Common myeloid progenitor, CD34-positive (primary cell): ENCODE results near the gene PARM1.

Experiments used
- CTCF ChIA-PET: fragments of 350-600 bp; sonication (Branson Sonifier 250); formaldehyde crosslinking; loops from one replicate; lab custom pipeline; 2021; ENCODE audit warnings: antibody characterized with exemption; lab: Charles Lee
- POLR2A ChIA-PET: fragments of 350-600 bp; sonication (Branson Sonifier 250); formaldehyde crosslinking; loops from one replicate; lab custom pipeline; 2021; ENCODE audit warnings: antibody characterized with exemption; lab: Charles Lee
- DNase-seq, 3 donors: peaks; one replicate each; pipeline versions ENCODE4 v3.0.0 to v3.0.0-alpha.2; 2013
- H3K27ac ChIP-seq, 2 experiments: 1 replicate in 1 of 2; 2 replicates in 1 of 2; pipeline ENCODE4 v1.7.0; 2013; ENCODE audit warnings: inconsistent platforms in 2 of 2, low read length in 2 of 2, mild to moderate bottlenecking in 2 of 2, low read depth in 1 of 2, moderate library complexity in 1 of 2; ENCODE audit not compliant: severe bottlenecking in 2 of 2, insufficient read depth in 1 of 2, poor library complexity in 1 of 2
- H3K27me3 ChIP-seq, 5 experiments: replicated peaks in 2 of 5; 1 replicate in 3 of 5; 2 replicates in 2 of 5; pipeline versions ENCODE4 v1.6.1 to v1.7.0; 2013; ENCODE audit warnings: low read length in 4 of 5, mild to moderate bottlenecking in 2 of 5, moderate library complexity in 2 of 5, inconsistent platforms in 1 of 5; ENCODE audit not compliant: insufficient read depth in 5 of 5, control insufficient read depth in 4 of 5
- H3K36me3 ChIP-seq, 4 experiments: 1 replicate in 2 of 4; 2 replicates in 2 of 4; pipeline versions ENCODE4 v1.6.1 to v1.7.0; 2013; ENCODE audit warnings: low read length in 3 of 4, control low read depth in 1 of 4, mild to moderate bottlenecking in 1 of 4; ENCODE audit not compliant: control insufficient read depth in 4 of 4, insufficient read depth in 4 of 4
- H3K4me1 ChIP-seq, 4 experiments: 1 replicate in 3 of 4; 2 replicates in 1 of 4; pipeline versions ENCODE4 v1.6.1 to v1.7.1; 2013; ENCODE audit warnings: low read length in 3 of 4, mild to moderate bottlenecking in 3 of 4, control low read depth in 1 of 4, inconsistent platforms in 1 of 4, moderate library complexity in 1 of 4; ENCODE audit not compliant: control insufficient read depth in 4 of 4, insufficient read depth in 4 of 4; ENCODE audit errors: control extremely low read depth in 1 of 4
- H3K4me3 ChIP-seq, 7 experiments: 1 replicate in 4 of 7; 2 replicates in 3 of 7; pipeline versions ENCODE4 v1.5.1 to v1.7.0; 2013; ENCODE audit warnings: mild to moderate bottlenecking in 7 of 7, low read length in 6 of 7, moderate library complexity in 6 of 7, inconsistent platforms in 2 of 7, low read depth in 2 of 7, control low read depth in 1 of 7; ENCODE audit not compliant: insufficient read depth in 4 of 7, control insufficient read depth in 1 of 7; ENCODE audit errors: extremely low read depth in 1 of 7
- H3K9me3 ChIP-seq, 5 experiments: 1 replicate in 4 of 5; 2 replicates in 1 of 5; pipeline versions ENCODE4 v1.6.1 to v1.7.1; 2013; ENCODE audit warnings: low read length in 4 of 5, mild to moderate bottlenecking in 2 of 5, inconsistent platforms in 1 of 5, low read depth in 1 of 5, moderate library complexity in 1 of 5; ENCODE audit not compliant: control insufficient read depth in 4 of 5, insufficient read depth in 2 of 5; ENCODE audit errors: control extremely low read depth in 1 of 5
- WGBS: methylation state at CpG from one replicate; pipeline ENCODE4 v1.1.5; 2013; ENCODE audit not compliant: insufficient coverage; 5-methylcytosine and 5-hydroxymethylcytosine counted together

The PARM1 gene

DNA sequence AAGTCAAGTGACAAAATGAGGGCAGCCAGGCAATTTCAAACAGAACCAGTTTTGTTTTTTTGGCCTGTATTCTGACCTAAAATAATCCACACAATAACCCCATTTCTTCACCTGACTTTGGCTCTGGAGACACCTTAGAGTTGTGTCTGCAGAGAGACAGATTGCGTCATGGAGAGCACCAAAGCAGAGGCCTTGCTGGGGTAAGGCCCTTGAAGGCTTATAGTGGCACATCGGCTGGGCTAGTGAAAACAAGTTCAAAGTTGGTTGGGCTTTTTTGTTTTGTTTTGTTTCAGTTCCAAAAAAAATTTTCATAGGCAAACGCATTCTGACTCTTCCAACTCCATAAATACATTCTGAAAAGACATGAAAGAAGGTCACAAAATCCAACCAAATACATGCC, 34.4 kb downstream of the PARM1 start:
- ChIA-PET CTCF (interaction anchor here (1.6 kb wide), 1 partner anchor 35 kb away, joined by 6 read pairs; the partner anchor contains the start of gene PARM1), POLR2A (no interaction called here)
- H3K27ac ChIP-seq = no peak overlapping the region
- H3K9me3 ChIP-seq = no peaks in the 10 kb centered on the region
- H3K36me3 ChIP-seq = no peaks in the 10 kb centered on the region
- WGBS = 100% methylated on average over 1 of the region's 3 CpGs
- no peaks in the 10 kb centered on the region for H3K27me3 ChIP-seq
- no peaks in the 10 kb centered on the region for H3K4me1 ChIP-seq
- no peak overlapping the region for H3K4me3 ChIP-seq
- DNase-seq = no peak

DNA sequence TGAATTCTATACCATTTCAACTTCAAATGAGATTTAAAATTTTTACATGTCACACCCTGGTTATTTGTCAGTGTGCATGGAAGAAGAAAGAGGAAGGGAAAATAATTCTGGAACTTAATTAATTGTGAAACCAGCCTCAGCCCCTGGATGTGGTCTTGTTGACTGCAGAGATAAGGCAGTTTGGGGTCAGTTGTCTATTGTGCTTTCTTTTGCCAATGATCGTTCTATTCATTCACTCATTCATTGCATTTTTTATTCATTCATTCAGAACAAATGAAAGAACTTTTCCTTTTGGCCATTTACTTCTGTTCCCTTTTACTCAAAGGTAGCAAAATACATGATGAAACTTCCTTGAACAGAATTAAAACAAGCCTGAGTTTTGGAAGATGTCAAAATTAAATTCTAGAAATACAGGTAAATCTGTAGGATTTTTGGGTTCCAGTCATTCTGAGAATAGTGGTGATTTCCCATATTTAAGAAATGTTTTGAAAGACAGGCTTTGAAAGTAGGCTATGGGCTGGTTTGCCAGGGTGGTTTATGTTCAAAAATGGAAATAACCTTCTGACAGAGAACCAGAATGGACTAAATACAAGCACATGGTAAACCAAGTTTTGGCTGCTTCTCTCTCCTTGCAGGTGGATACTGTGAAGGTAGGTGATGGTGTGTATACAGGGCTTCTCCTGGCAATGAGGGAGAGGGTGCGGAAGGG, 35.7 kb downstream of the PARM1 start:
- ChIA-PET CTCF (interaction anchor here (1.6 kb wide), 1 partner anchor 36 kb away, joined by 6 read pairs; the partner anchor contains the start of gene PARM1), POLR2A (no interaction called here)
- no peak overlapping the region for H3K27ac ChIP-seq
- H3K27me3 ChIP-seq = no peaks in the 10 kb centered on the region
- H3K9me3 ChIP-seq = no peaks in the 10 kb centered on the region
- H3K4me3 ChIP-seq = no peak overlapping the region
- H3K4me1 ChIP-seq = no peaks in the 10 kb centered on the region
- H3K36me3 ChIP-seq = no peaks in the 10 kb centered on the region
- DNase-seq = no peak
- 0% methylated on average over 1 of the region's 2 CpGs for WGBS

DNA sequence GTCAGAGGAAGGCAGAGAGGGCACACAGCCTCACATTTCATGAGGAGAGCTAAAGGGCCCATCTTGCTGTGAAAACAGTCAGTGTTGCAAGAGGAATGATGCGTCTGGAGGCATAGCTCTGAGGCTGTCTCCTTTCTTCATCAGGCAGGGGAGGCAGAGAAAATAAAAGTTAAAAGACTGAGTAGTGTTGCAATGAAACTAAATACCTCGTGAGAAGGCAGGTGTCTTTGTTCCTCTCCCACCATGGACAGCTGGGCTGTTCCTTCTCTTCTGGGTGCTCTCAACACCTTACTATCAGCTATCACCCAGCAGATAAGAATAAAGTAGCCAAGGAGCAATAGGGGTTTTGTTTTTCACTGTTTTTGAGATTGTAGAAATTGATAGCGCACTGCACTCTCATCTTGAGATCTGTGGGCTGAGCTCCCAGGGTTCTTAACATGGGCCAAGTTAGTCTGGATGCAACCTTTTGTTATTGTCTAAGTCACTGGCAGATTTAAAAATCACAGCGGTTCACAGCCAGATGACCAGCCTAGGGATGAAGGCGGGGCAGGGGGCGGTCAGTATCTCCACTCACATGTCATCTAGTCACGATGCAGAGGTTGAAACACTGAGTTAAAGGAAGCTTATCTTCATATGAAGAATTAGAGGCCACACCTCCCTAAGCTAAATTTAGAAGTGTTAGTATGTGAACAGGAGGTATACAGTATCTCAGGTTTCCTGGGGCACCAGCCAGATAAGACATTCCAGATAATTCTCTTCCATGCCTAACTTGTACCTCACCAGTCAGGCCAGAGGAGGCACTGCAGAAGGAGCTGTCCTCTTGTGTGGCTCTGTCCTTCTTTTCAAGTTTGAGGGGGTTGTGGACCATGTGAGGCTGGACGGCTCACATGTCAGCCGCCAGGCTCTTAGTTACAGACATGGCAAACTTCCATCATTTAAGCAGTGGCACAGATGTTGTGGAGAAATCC, 36.9 kb downstream of the PARM1 start:
- Histone ChIP-seq H3K4me1 (no peaks in the 10 kb centered on the region), H3K4me3 (no peak overlapping the region), H3K36me3 (no peaks in the 10 kb centered on the region), H3K27ac (no peak overlapping the region), H3K9me3 (no peaks in the 10 kb centered on the region), H3K27me3 (no peaks in the 10 kb centered on the region)
- CTCF ChIA-PET = no interaction called here
- 90% methylated on average over 6 of the region's 9 CpGs for WGBS
- POLR2A ChIA-PET = no interaction called here
- no peak for DNase-seq

DNA sequence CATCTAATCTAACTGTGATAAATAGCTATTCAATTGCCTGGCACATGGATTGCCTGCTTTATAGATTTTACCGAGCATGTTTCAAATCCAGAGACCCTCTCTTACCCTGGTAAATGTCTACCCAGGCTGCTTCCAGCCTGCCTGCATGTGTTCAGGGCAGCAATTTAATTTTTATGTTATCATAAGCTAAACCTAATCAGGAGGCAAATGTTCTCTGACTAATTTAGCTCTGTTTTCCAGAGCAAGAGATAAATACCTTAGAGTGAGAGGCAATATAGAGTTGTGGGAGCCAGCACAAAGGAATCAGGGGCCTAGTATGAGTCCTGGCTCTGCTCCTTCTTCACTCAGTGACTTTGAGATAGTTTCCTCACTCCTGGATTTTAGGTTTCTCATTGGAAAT, 37.7 kb downstream of the PARM1 start:
- DNase-seq = no peak
- CTCF ChIA-PET = no interaction called here
- Histone ChIP-seq H3K9me3 (no peaks in the 10 kb centered on the region), H3K4me1 (no peaks in the 10 kb centered on the region), H3K27me3 (no peaks in the 10 kb centered on the region), H3K27ac (no peak overlapping the region), H3K4me3 (no peak overlapping the region), H3K36me3 (no peaks in the 10 kb centered on the region)
- WGBS = no CpG with 5 or more reads among the region's 1 CpG
- POLR2A ChIA-PET = no interaction called here

DNA sequence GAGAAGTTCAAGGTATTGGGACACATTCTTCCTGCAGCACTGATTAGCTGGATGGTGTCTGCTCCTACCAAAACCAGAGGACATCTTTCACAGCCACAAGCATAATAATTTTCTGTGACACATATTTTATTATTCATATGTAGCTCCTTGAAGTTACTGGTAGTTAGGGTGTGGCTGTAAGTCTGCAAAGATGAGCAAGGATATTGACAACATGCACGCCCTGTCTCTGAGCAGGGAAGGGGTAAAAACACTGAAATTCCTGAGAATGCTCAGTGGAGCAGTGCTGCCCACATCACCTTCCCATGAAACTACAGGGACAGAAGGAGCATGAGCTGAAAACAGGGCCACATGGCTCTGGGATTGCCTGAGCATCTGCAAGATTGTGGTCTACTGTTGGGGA, 38.9 kb downstream of the PARM1 start:
- CTCF ChIA-PET = no interaction called here
- Histone ChIP-seq H3K9me3 (no peaks in the 10 kb centered on the region), H3K27ac (no peak overlapping the region), H3K27me3 (no peaks in the 10 kb centered on the region), H3K4me1 (no peaks in the 10 kb centered on the region), H3K36me3 (no peaks in the 10 kb centered on the region), H3K4me3 (no peak overlapping the region)
- no peak for DNase-seq
- POLR2A ChIA-PET = no interaction called here
- WGBS = 100% methylated on average over 1 of the region's 1 CpG

DNA sequence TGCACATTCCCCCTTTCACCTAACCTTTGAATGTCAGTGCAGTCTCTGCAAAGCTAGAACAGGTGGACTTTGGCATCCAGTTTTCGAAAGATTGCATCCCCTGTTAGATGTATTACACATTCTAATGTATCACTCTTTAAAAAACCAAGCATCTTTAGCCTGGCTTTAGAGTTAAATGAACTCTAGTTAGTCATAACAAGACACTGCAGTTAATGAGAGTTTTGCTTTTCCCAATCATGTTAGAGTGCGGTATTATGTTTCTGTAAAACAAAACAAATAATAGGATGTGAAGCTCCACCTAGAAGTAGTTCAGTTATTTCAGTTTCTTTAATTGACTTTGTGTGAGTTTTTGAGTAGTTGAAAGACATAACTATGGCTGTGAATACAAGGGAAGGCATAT, 42.2 kb downstream of the PARM1 start:
- 100% methylated on average over 1 of the region's 2 CpGs for WGBS
- Histone ChIP-seq H3K36me3 (no peaks in the 10 kb centered on the region), H3K27ac (no peak overlapping the region), H3K4me3 (no peak overlapping the region), H3K4me1 (no peaks in the 10 kb centered on the region), H3K27me3 (no peaks in the 10 kb centered on the region), H3K9me3 (no peaks in the 10 kb centered on the region)
- no peak for DNase-seq
- ChIA-PET POLR2A (no interaction called here), CTCF (no interaction called here)
